ENCODE data around the gene FNIP1. TPM values are rescaled to one million over a fixed set of nuclear protein-coding genes. Genes with fewer than 3 reads are reported as not detected.

FNIP1 gene
- total RNA-seq, 2 donors from 2014 or later = 44.1 to 49.5 TPM

GRCh38 chr5:131812371-131813160 is 15.7 kb upstream of the FNIP1 start:
- H3K27ac ChIP-seq = no peak overlapping the region
- no peak for DNase-seq (ENCODE audit: low spot score)
- WGBS = 81% methylated on average over 4 of the region's 4 CpGs
- intact Hi-C loops (cut with DNase I) = loop anchor here (5.0 kb wide), 1 partner anchor 195 kb away; no protein-coding TSS in a partner anchor
- no peaks in the 10 kb centered on the region for H3K4me1 ChIP-seq (replicated peaks)
- H3K9me3 ChIP-seq = no peaks in the 10 kb centered on the region
- H3K4me3 ChIP-seq = no peak overlapping the region
- H3K36me3 ChIP-seq = no peaks in the 10 kb centered on the region
- TF ChIP-seq CTCF (IDR thresholded peaks at IDR 0.05) = no peak
- TF ChIP-seq POLR2A (IDR thresholded peaks at IDR 0.05) = no peak
- no peaks in the 10 kb centered on the region for H3K27me3 ChIP-seq (replicated peaks; ENCODE audit: insufficient read depth)

GRCh38 chr5:131810510-131811249 is 13.9 kb upstream of the FNIP1 start:
- TF ChIP-seq POLR2A (IDR thresholded peaks at IDR 0.05) (no peak), POLR2AphosphoS5 (IDR thresholded peaks at IDR 0.05) (no peak), CTCF (IDR thresholded peaks at IDR 0.05) (no peak)
- WGBS = 8% methylated on average over 3 of the region's 3 CpGs
- intact Hi-C loops (cut with DNase I) = loop anchor here (5.0 kb wide), 1 partner anchor 197 kb away; no protein-coding TSS in a partner anchor
- Histone ChIP-seq H3K9me3 (no peaks in the 10 kb centered on the region), H3K27me3 (replicated peaks; ENCODE audit: insufficient read depth) (no peaks in the 10 kb centered on the region), H3K36me3 (no peaks in the 10 kb centered on the region), H3K4me3 (no peak overlapping the region), H3K27ac (no peak overlapping the region), H3K4me1 (replicated peaks) (no peaks in the 10 kb centered on the region)
- no peak for DNase-seq (ENCODE audit: low spot score)

DNA sequence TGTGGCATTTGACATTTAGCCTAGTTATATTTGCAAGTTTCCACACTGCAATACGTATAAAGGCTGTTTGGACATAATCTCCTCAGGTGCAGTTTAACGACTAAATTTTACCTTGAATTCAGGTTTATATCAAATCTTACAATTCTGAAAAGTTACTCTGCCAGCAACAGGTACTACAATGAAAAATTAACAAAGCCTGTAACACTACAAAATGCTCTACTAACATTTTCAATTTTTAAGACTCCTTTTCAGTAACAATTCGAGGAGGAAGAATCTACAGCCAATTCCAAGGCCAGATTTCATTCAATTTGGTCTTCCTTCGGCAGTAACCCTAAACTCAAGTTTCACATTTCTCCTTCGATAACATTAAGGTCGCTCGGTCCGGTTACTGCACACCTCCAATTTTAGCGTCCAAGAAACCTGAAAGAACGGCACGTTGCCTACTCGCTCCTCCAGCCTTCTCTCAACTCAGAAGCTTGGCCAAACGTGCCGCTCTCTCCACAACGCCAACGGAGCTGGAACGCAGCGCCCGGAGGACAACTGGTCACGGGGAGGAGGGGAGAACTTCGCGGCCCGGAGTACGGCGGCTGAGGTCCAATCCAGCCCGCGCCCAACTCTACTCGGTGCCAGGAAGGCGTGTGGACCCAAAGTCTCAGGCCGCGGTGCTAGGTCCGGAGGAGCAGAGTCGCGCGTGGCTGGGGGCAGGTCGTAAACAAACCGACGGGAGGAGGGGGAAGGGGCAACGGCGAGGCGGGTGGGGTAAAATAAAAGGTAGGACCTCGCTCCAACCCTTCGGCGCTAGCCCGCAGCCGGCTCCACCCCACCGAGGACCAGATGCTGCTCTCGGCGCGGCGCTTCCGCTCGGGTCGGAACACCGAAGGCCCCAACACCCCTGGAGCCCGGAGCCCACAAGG is 681 bp downstream of the FNIP1 start:
- Histone ChIP-seq H3K4me1 (replicated peaks) (no peaks in the 10 kb centered on the region), H3K36me3 (no peaks in the 10 kb centered on the region), H3K27me3 (replicated peaks; ENCODE audit: insufficient read depth) (no peaks in the 10 kb centered on the region), H3K27ac (peak overlapping the region; percentile 100), H3K4me3 (peak overlapping the region; percentile 96 to 97), H3K9me3 (no peaks in the 10 kb centered on the region)
- WGBS = under 1% methylated on average over 32 of the region's 56 CpGs
- intact Hi-C loops (cut with DNase I) = loop anchor here (10.0 kb wide), 1 partner anchor 631 kb away; the partner anchor contains the start of gene HINT1
- TF ChIP-seq POLR2AphosphoS5 (IDR thresholded peaks at IDR 0.05) = no peak
- TF ChIP-seq POLR2A (IDR thresholded peaks at IDR 0.05) = no peak
- no peak for TF ChIP-seq CTCF (IDR thresholded peaks at IDR 0.05)
- DNase-seq (ENCODE audit: low spot score) = peak; percentile 52

DNA sequence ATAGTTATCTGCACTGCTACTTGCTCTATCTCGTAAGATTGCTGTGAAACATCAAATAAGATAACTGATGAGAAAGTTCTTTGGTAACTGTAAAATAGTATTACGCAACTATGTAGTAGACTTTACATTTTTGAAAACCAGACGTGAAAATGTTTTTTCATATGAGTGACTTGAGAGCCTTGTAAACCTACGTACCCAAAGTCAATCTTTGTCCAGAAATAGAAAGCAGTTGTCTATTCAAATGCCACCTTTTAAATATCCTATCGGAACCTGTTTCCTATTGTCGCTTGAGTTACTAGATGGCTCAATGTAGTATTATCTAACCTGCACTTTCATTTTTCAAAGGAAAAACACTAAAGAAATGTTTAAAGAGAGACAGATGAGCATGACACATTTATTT is 1.6 kb downstream of the FNIP1 start:
- TF ChIP-seq POLR2AphosphoS5 (IDR thresholded peaks at IDR 0.05) = peak; percentile 14
- no peak for TF ChIP-seq POLR2A (IDR thresholded peaks at IDR 0.05)
- TF ChIP-seq CTCF (IDR thresholded peaks at IDR 0.05) = no peak
- H3K36me3 ChIP-seq = no peaks in the 10 kb centered on the region
- WGBS = 44% methylated on average over 6 of the region's 6 CpGs
- H3K9me3 ChIP-seq = no peaks in the 10 kb centered on the region
- H3K27ac ChIP-seq = peak overlapping the region; percentile 6 to 100
- peak overlapping the region; percentile 96 to 97 for H3K4me3 ChIP-seq
- H3K27me3 ChIP-seq (replicated peaks; ENCODE audit: insufficient read depth) = no peaks in the 10 kb centered on the region
- no peaks in the 10 kb centered on the region for H3K4me1 ChIP-seq (replicated peaks)
- DNase-seq (ENCODE audit: low spot score) = no peak
- intact Hi-C loops (cut with DNase I) = loop anchor here (10.0 kb wide), 1 partner anchor 630 kb away; the partner anchor contains the start of gene HINT1
